HG03571 (cell line): ENCODE results near the gene BRD3.
"Not testable (repeated sequence)": the region's sequence is repeated elsewhere in the genome, so short reads cannot be mapped to it uniquely, and the experiment has no call there.

Experiments used
- ATAC-seq: cut with Tn5 transposase; IDR thresholded peaks from one replicate; pipeline ENCODE4 v1.9.1; 2021; ENCODE audit not compliant: unreplicated experiment

Gene BRD3

DNA sequence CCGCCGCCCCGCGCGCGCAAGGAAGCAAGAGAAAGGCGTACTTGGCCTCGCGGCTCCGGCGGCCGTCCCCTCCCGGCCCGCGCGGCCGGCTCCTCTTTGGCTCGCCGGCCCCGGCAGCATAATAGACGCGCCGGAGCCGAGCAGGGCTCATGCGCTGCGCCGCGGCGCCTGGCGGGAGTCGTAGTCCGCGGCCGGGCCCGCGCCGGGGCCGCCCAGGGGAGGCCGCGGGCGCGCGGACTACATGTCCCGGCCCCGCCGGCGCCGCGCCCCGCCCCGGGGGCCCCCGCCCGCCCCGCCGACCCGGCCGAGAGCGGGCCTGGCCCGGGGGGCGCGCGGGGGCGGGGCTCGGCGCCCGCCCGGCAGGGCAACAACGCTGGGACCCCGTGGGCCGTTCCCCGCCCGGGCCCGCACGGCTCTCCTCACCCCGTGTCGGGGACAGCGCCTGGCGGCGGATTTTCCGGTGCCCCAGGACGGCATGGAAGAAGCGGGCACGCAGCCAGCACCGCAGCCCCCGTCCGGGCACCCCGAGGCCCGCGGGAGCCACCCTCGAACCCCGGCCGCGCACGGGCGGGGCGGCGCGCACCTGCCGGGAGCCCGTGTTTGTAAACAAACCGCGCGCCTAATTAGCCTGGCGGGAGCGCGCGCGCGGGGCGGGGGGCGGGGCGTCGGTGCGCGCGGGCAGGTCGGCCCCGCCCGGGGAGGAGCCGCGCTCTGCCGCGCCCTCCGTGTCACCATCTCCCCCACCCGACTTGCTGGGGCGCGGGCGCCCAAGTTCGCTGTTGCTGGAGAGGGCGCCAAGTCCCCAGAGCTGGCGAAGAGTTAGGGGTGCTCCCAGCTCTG lies at the start of gene BRD3:
Gene BRD3, minus strand, starts transcription at position 123 of the 840 bp plus-strand sequence. CDS start 14,549 bp downstream, outside the sequence.
- peak; percentile 67 for ATAC-seq

DNA sequence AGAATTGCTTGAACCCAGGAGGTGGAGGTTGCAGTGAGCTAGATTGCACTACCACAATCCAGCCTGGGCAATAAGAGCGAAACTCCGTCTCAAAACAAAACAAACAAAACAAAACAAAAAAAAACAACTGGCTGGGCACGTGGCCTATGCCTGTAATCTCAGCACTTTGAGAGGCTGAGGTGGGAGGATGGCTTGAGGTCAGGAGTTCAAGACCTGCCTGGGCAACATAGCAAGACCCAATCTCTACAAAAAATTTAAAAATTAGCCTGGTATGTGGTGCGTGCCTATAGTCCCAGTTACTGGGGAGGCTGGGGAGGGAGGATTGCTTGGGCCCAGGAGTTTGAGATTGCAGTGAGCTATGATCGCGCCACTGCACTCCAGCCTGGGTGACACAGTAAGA lies 44.7 kb upstream of the BRD3 start:
- ATAC-seq = no peak

DNA sequence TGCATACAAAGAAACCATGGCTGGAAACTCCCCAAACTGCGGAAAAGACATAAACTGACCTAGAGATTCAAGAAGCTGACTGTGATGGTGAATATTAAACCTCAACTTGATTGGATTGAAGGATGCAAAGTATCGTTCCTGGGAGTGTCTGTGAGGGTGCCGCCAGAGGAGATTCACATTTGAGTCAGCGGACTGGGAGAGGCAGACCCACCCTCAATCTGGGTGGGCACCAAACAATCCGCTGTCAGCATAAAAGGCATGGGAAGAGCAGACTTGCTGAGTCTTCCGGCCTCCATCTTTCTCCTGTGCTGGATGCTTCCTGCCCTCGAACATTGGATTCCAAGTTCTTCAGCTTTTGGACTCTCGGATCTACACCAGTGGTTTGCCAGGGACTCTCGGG lies 43.2 kb upstream of the BRD3 start:
- ATAC-seq = no peak

DNA sequence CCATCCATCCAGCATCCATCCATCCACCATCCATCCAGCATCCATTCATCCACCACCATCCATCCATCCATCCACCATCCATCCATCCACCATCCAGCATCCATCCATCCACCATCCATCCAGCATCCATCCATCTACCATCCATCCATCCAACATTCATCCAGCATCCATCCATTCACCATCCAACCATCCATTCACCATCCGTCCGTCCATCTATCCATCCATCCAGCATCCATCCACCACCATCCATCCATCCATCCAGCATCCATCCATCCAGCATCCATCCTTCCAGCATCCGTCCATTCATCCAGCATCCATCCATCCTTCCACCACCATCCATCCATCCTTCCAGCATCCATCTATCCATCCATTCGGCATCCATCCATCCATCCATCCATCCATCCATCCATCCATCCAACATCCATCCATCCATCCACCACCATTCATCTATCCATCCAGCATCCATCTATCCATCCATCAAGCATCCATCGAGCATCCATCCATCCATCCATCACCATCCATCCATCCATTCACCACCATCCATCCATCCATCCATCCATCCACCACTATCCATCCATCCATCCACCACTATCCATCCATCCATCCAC lies 35.7 kb upstream of the BRD3 start:
- no peak for ATAC-seq

DNA sequence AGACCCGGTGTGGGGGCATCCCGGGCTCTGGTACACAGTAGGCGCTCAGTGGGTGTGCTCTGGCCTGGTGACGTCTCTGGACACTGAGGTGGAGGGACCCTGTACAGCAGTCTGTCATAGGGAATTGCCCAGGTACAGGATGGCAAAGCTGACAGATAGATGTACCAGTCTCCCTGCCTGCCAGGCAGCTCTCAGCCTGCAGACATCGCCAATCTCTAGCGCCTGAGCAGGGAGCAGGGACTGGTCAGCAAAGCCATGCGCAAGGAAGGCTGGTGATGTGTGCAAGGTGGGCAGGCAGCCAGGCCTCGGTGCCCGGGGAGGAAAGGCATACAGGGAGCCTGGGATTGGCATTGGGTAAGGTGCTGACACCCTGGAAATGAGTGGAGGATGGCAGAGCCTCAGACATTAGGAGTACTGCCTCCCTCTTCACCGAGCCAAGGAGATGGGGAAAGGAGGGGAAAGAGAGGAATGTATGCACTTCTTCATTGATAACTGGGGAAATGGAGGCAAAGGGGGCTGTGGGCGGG lies 33.9 kb upstream of the BRD3 start:
- ATAC-seq = no peak

DNA sequence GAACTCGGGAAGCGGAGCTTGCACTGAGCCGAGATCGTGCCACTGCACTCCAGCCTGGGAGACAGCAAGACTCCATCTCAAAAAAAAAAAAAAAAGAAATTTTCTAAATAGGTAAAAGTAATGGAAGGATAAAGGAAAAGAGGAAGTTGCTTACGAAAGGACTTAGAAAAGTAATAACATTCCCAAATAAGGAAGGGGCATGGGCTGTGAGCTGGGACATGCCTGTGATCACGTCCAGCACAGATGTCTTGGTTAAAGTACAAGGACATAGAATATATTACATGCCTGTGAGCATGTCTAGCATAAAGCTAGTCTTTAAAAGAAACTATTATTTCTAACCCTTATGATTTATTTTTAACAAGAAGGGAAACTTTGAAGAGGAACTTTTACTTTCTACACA lies 33.3 kb upstream of the BRD3 start:
- not testable (repeated sequence) for ATAC-seq

DNA sequence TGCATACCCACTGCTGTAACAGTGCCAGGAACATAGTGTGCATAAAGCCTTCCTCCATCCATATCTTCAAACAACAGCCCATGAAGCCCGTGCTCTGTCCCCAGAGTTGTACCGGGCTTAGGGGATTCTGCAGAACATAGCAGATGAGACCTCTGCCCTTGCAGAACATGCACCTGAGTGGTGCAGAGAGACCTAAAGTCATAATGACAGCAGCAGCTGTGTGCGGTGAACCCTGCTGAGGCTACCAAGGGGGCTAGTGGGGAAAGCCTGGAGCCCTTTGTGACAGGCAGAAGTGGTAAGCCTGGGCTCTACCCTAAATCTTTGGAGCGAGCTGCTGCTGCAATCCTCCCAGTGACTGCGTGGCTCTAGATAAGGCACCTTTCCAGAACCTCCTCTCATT lies 32.2 kb upstream of the BRD3 start:
- no peak for ATAC-seq

DNA sequence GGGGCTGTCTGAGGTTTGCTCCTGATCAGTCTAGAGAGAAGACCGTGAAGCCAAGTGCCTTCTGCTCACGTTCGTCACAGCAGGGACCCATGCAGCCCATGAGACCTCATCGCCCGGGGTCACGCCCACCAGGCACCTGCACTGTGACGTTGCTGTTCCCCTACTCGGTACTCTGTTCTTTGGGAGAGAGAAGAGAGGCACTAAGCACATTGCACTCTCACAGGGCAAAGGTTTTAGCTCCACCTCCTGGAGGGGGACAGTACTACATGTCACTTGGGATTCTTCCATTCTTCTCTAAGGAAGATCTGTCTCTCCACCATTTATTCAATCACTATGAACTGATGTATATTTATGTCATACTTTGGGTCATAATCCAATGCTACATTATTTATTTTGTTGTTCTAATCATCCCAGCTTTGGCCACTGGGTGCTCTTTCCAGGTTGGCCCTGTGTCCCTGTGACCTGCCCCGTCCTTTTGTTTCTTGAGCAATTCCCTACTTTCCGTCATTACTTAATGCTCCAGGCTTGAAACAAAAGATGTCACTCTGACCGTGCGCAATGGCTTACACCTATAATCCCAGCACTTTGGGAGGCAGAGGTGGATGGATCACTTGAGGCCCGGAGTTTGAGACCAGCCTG lies 31.4 kb upstream of the BRD3 start:
- ATAC-seq = no peak

DNA sequence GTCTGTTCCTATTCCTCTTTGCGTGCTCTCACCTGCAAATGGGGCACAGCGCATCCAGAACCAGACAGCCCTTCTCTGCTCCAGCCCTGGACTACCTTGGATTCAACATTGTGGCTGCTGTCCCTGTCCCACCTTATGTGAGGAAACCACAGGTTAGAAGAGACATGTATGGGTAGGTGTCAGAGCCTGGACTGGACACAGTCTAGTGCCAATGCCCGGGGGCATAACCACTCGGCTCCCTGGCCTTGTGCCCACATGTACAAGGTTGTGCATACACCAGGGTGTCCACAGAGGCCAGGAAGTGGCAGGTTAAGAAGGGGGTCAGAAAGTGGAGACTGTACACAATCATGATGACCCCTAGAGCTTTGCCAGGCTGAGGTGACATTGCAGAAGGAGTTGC lies 22.1 kb upstream of the BRD3 start:
- no peak for ATAC-seq

DNA sequence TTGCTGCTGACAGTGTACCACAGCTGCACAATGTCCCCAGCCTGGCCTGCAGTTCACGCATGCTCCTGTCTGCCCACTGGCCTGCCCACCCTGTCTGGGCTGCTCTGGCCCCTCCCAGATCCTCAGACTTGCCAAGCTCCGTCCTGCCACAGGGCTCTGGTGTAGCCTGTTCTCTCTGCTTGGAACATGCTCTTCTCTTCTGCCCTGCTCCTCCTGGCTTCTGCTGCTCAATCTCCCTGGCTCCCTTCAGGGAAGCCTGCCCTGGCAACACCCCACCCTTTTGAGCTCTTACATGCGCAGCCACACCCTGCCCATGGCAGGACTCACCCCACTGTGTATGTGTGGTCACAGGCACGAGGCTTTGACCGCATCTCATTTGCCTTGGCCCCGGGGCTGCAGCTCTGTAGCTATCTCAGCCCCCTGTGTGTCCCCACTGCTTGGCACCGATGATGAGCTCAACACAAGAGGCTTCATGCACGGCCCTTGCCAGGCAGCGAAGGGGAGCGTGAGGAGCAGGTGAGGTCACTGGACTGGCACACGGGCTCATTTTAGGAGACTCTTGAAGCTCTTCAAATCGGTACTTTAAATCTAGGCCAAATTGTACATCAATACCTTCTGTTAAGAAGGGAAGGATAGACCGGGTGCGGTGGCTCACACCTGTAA lies 20.4 kb upstream of the BRD3 start:
- ATAC-seq = no peak

DNA sequence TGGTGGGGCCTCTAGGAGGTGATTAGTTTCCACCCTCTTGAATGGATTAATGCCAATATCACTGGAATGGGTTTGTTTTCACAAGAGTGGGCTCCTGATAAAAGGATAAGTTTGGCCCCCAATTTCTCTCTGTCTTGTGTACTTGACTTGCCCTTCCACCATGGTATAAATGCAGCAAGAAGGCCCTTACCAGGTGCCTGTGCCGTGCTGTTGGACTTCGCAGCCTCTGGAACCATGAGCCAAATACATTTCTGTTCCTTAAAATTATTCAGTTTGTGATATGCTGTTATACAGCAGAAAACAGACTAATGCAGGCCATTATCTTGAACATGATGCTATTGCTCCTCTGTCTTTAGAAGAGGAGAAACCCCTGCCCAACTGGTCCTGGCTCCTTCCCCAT lies 17.8 kb upstream of the BRD3 start:
- no peak for ATAC-seq

DNA sequence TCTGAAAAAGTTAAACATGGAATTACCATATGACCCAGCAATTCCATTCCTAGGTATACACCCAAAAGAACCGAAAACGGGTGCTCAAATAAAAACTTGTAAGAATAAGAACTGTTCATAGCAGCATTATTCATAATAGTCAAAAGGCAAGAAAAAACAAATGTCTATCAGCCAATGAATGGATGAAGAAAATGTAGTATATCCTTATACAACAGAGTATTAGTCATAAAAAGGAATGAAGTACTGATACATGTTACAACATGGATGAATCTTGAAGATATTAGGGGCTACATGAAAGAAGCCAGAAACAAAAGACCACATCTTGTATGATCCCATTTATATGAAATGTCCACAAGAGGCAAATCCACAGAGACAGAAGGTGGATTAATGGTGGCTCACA lies 15.6 kb upstream of the BRD3 start:
- no peak for ATAC-seq

DNA sequence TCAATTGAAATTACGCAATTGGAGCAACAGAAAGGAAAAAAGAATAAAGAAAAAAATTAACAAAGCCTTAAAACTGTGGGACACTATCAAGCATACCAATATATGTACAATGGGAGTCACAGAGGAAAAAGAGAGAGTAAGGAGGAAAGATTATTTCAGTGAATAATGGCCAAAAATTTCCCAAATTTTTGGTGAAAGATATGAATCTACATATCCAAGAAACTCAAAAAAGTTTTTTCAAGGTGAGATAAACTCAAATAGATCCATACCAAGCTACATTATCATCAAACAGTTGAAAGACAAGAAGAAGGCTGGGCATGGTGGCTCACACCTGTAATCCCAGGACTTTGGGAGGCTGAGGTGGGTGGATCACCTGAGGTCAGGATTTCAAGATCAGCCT lies 8.8 kb upstream of the BRD3 start:
- ATAC-seq = no peak

DNA sequence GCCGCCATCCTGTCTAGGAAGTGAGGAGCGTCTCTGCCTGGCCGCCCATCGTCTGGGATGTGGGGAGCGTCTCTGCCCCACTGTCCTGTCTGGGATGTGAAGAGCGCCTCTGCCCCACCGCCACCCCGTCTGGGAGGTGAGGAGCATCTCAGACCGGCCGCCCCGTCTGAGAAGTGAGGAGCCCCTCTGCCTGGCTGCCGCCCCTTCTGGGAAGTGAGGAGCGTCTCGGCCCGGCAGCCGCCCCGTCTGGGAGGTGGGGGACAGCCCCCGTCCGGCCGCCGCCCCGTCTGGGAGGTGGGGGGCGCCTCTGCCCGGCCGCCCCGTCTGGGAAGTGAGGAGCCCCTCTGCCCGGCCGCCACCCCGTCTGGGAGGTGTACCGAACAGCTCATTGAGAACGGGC lies 7.9 kb upstream of the BRD3 start:
- not testable (repeated sequence) for ATAC-seq

DNA sequence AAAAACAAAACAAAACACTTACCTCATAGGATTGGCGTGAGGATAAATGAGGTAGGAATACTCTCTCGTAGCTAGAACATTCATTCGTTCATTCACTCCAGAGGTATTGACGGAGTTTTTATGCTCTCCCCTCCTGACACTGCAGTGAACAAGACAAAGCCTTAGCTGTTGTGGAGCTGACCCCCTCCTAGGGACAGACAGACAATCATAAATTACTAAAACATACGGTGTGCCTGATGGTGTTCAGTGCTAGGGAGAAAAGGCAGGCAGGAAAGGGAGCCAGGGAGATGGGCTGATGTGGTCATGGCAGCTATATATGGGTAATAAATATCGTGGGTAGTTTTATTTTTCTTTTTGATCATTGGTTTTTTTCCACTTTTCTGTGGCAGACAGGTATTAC lies 5.7 kb upstream of the BRD3 start:
- ATAC-seq = no peak

DNA sequence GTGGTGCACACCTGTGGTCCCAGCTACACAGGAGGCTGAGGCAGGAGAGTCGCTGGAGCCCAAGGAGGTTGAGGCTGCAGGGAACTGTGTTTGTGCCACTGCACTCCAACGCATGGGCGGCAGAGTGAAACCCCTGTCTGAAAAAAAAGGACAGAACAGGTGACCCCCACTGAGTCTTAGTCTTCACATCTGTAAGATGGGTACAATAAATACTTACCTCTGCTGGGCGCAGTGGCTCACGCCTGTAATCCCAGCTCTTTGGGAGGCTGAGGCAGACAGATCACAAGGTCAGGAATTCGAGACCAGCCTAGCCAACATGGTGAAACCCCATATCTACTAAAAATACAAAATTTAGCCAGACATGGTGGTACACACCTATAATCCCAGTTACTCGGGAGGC lies 4.9 kb upstream of the BRD3 start:
- ATAC-seq = not testable (repeated sequence)

DNA sequence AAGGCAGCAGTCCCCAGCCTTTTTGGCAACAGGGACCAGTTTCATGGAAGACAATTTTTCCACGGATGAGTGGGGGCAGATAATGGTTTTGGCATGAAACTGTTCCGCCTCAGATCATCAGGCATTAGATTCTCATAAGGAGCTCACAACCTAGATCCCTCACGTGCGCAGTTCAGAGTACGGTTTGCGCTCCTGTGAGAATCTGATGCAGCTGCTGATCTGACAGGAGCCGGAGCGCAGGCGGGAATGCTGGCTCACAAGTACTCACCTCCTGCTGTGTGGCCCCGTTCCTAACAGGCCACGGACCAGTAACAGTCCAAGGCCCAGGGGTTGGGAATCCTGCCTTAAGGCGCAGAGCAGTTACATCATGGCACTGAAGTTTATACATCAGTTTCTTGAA lies 3.3 kb upstream of the BRD3 start:
- no peak for ATAC-seq

DNA sequence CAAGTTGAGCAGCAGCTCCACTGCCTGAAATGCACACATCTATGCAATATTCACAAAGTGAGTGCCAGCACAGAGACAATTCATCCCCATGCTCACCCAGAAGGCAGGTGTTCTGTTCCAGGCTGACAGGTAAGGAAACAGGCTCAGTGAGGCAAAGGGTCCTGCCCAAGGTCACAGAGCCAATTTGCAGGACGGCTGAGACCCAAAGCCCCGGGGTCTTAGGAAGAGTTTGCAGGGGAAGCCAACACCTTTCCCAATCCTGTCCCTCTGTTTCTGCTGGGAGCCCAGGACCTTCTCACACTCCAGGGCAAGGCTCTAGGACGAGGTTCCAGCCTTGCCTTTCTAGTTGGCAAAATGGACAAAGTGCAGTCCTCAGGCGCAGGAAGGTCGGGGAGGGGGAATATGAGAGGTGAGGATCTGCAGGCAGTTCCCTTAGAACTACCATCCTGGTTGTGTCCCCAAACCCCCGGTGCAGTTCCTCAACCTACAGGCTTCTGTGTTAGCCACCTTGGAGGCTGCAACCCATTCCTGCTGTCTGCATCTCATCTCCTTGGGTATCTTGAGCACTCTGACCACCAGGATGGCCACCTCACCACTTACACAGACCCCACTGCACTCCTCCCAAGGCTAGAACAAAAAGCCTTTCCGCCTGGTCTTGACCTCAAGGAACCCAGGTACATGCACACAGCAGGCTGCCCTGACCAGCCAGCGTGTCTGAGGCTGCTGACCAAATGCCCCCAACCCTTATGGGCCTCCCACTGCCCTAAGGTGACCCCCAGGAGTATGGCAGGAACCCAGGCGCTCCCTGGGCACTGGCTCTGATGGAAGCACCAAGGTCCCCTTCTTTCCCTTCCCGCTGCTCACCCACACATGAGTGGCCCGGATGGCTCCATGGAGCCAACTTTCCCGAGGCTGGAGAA lies 1.9 kb upstream of the BRD3 start:
- no peak for ATAC-seq

DNA sequence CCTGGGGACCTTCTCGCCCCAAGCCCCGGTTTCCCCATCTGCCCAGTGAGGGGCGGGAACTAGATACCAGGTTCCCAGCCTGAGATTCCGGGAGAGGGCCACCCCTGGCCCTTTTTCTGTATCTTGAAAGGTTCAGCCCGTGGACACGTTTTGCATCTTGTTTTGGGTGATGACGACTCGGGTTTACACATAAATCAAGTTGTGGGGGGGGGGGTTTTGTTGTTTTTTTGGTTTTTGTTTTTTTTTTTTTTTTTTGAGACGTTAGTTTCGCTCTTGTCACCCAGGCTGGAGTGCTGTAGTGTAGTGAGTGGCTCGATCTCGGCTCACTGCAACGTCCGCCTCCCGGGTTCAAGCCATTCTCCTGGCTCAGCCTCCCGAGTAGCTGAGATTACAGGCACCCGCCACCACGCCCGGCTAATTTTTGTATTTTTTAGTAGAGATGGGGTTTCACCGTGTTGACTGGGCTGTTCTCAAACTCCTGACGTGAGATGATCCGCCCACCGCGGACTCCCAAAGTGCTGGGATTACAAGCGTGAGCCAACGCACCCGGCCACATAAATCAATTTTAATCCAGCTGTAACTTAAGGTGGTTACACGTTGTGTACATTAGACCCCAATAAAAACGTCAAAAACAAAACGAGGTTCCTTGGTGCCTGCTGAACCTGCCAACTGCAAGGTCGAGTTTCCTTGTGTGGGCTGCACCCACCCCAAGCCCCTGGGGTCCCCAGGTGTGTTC lies 1.1 kb upstream of the BRD3 start:
- no peak for ATAC-seq
